HG03175 (cell line): Measurements from ENCODE around the gene PATZ1.
"Not testable (repeated sequence)": the region's sequence is repeated elsewhere in the genome, so short reads cannot be mapped to it uniquely, and the experiment has no call there.

ENCODE experiments used
- ATAC-seq: cut with Tn5 transposase; IDR thresholded peaks from one replicate; pipeline ENCODE4 v1.9.1; 2021; ENCODE audit warnings: mild to moderate bottlenecking, moderate library complexity; ENCODE audit not compliant: unreplicated experiment

PATZ1 gene

GRCh38 chr22:31346255-31346732 is at the start of gene PATZ1:
Gene PATZ1, minus strand, starts transcription at chr22:31346346. Its CDS starts 744 bp downstream, at chr22:31345602.
- ATAC-seq, result peak; percentile 35

- ATAC-seq, result no peak
Observed at GRCh38 chr22:31394326-31394725, 48.2 kb upstream of the PATZ1 start.

GRCh38 chr22:31393893-31394292 is 47.7 kb upstream of the PATZ1 start:
- no peak for ATAC-seq

- ATAC-seq, result not testable (repeated sequence)
Observed at GRCh38 chr22:31378651-31379050, 32.5 kb upstream of the PATZ1 start.

GRCh38 chr22:31378123-31378522 is 32.0 kb upstream of the PATZ1 start:
- no peak for ATAC-seq

- ATAC-seq, result no peak
Observed at GRCh38 chr22:31377612-31378011, 31.5 kb upstream of the PATZ1 start.

GRCh38 chr22:31367426-31367825 is 21.3 kb upstream of the PATZ1 start:
- ATAC-seq, result no peak

GRCh38 chr22:31363885-31364465 is 17.8 kb upstream of the PATZ1 start:
- ATAC-seq, result no peak

GRCh38 chr22:31361743-31362142 is 15.6 kb upstream of the PATZ1 start:
- ATAC-seq, result no peak

- ATAC-seq, result no peak
Observed at GRCh38 chr22:31360029-31360428, 13.9 kb upstream of the PATZ1 start.

GRCh38 chr22:31354515-31354914 is 8.4 kb upstream of the PATZ1 start:
- no peak for ATAC-seq

- no peak for ATAC-seq
Observed at GRCh38 chr22:31350410-31350863, 4.3 kb upstream of the PATZ1 start.

- no peak for ATAC-seq
Observed at GRCh38 chr22:31349960-31350359, 3.8 kb upstream of the PATZ1 start.

- no peak for ATAC-seq
Observed at GRCh38 chr22:31348766-31349165, 2.6 kb upstream of the PATZ1 start.

- not testable (repeated sequence) for ATAC-seq
Observed at GRCh38 chr22:31348009-31348337, 1.8 kb upstream of the PATZ1 start.

- no peak for ATAC-seq
Observed at GRCh38 chr22:31347251-31348008, 1.3 kb upstream of the PATZ1 start.

GRCh38 chr22:31346733-31347250 is 646 bp upstream of the PATZ1 start:
- ATAC-seq, result no peak

GRCh38 chr22:31345331-31346254 is 553 bp downstream of the PATZ1 start:
- peak; percentile 35 for ATAC-seq

- ATAC-seq, result no peak
Observed at GRCh38 chr22:31344578-31345330, 1.4 kb downstream of the PATZ1 start.

- no peak for ATAC-seq
Observed at GRCh38 chr22:31344256-31344577, 1.9 kb downstream of the PATZ1 start.
